Measurements from ENCODE around the gene FRMD4A.
"Not testable (repeated sequence)": the region's sequence is repeated elsewhere in the genome, so short reads cannot be mapped to it uniquely, and the experiment has no call there.

The FRMD4A gene

DNA sequence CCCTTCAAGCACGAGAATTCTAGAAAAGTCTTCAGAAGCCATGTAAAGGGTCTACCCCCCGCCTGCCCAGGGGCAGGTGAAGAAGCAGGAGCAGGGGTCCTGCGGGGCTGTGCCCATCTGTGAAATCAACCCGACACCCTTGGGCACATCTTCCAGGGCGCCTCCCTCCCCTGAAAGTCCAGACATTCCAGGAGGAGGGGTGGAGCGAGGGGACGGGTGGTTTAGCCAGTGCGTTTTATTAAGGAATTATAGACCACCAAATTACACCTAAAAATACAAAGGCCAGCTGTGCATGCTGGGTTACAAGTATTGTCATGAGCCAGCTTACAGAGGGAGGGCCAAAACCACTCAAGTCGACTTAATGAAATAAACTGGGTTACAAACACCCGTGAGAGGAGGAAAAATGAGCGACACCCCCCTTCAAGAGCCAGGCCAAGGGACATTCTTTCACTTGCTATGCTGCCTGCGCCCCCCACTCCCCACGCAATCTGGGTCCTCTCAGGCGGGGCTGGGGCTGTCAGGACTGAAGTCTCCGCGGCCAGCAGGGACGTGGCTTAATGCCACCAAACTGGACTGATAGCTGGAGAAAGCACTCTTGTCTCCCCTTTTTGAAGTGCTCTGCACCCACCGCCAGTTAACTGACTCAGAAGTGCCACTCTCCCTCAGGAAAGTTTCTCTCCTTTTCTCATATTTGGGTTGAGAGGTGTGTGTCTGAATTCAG, 360.3 kb downstream of the FRMD4A start:
- DNase-seq: no peak

DNA sequence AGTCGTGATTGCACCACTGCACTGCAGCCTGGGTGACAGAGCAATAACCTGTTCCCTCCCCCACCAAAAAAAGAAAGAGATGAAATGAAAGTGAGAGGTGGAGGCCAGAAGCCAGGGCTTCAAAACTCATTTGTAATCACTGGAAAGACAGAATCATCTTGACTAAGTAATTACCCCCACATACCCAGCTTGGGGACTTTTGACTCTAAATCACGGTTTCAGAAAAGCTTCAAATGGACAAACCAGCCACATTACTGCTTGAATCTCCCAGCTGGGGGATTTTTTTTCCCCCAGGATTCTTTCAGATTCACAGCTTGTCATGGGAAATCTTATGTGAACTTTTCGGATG, 361.0 kb downstream of the FRMD4A start:
- no peak for DNase-seq

DNA sequence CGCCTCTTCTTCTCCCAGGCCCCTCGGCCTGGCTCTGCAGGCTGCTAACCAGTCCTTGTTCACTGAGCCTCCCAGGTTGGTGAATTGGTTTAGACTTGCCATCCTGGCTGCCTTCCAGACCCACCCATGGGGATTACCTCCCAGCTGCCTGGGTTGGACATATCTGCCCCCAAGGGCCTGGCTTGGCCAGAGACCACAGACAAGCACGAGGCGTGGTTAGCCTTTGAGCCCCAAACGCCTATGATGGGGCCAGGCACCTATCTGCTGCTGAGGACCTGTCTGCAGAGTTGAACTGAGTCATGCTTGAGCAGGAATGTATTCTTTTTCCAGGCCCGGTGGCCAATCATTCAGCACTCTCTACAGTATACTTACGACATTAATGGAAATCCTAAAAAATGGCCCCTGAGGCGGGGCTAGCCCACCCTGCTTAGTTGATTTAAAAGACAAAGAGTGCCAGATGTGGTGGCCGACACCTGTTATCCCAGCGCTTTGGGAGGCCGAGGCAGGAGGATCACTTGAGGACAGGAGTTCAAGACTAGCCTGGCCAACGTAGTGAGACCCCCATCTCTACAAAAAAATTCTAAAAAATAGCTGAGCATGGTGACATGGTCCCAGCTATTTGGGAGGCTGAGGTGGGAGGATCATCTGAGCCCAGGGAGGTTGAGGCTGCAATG, 361.5 kb downstream of the FRMD4A start:
- DNase-seq: no peak

DNA sequence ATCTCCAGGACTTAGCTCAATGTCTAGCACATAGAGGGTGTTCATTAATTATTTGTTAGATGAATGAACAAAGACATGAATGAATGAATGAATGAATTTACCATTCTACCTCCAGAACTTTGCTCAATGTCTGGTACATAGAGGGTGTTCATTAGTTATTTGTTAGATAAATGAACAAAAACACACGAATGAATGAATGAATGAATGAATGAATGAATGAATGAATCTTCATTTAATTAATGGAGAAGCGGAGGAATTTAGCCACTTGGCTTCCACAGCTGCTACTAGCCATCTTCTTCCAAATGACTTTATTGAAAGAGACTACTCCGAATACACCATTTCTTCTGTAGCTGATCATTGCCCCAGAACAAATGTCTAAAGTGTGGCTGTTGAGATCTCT, 368.9 kb downstream of the FRMD4A start:
- DNase-seq: no peak

DNA sequence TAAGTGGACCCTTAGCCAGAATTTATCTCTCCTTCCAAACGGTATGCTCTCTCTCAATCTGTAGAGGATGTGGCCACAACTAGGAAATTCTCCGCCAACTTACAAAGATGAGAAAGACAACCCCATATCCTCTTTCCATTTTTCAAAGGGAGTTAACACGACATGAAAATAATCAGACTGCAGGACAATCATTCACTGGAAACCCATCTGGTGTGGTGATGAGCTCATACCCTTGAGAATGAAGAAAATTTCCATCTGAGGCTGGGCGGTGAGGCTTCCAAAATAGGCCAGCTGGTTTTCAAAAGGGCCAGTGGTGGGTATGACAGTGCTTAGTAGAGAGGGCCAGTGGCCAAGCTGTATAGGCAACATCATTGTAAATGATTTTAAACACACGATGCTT, 369.6 kb downstream of the FRMD4A start:
- peak; percentile 91 for DNase-seq

DNA sequence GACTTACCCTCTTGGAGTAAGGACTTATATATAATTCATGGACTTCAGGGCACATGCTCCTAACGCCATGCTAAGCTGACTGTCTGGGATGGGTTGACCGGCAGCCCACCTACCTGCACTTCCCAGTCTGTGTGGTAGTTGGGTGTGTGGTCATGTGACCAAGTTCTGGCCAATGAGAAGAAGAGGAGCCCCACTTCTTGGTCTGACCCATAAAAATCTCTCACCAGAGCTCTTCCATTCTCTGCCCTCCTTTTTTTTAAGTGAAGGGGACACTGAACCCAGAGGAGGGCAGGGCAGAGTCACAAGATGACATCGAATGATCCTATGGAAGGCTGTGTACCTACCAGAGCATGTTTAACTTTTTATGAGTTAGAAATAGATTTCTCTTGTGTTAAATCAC, 370.1 kb downstream of the FRMD4A start:
- no peak for DNase-seq

DNA sequence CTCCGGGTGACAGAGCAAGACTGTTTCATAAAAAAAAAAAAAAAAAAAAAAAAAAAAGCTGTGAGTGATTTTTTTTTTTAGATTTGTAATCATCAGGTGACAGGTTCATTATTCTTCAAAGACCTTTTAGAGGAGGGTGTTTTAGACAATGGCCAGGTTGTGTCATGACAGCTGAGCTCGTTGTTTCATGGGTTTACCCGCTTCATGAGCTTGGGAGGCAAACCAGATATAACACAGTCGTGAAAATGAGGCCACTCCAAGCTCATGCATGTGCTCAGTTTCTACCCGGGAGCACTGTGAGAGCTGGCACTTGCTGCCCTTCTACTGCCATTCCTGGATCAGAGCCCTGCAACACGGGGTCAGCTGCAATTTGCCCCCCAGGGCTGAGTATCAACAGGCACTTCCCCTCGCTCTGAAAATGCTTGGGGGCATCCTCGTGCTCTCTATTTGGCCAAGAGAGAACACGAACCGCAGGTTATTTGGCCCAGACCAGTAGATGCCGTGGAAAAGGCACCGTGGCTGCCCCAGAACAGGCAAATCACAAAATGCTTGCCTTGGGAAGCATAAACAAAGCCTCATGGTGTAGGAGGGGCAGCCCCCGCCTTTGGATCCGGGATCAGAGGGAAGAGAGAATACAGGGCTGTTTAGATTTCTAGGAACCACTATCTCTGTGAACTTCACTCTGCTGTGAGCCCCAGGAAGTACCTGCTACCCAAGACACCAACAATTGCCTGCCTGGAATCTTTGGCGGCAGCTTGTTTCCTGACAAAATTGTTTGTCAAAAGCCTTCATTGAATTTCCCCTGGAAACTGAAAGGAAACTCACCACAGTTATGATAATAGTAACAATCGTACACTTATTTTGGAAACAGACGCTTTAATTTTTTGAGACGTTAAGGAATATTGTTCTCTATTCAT, 371.0 kb downstream of the FRMD4A start:
- DNase-seq: no peak

DNA sequence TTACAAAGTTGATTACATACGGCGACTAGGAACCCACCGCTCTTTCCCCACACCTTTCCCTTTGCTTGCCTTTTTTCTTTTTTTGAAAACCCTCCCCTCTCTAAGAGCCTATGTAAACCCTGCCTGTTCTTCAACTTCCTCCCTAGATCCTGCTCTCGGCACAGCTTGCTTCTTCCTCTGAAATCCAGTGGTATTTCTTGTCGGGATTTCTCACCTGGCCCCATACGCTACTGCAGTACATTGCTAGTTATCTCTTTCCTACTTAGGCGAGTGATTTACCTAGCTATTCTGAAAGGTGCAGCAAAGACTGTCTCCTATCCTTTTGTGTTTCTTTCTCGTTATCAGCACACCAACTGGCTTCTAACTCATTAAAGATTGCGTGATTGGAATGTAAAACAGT, 372.9 kb downstream of the FRMD4A start:
- no peak for DNase-seq

DNA sequence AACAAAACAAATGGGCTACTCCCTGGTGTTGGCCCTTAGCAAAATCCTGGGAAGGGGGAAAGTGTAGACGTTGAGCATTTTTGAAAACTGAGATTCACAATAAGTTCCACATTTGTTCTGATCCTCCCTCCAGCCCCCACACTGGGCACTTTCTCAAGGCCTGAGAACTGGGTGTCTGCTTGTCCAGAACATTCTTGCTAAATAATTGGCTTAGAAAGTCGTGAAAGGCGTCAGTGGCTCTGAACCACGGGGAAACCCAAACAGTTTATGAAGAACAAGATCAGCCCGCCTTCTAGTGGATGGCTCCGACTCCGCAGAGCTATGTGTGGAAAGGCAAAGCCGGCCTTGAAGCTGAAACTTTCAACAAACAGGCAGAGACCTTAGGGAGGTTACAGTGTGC, 373.9 kb downstream of the FRMD4A start:
- DNase-seq: no peak

DNA sequence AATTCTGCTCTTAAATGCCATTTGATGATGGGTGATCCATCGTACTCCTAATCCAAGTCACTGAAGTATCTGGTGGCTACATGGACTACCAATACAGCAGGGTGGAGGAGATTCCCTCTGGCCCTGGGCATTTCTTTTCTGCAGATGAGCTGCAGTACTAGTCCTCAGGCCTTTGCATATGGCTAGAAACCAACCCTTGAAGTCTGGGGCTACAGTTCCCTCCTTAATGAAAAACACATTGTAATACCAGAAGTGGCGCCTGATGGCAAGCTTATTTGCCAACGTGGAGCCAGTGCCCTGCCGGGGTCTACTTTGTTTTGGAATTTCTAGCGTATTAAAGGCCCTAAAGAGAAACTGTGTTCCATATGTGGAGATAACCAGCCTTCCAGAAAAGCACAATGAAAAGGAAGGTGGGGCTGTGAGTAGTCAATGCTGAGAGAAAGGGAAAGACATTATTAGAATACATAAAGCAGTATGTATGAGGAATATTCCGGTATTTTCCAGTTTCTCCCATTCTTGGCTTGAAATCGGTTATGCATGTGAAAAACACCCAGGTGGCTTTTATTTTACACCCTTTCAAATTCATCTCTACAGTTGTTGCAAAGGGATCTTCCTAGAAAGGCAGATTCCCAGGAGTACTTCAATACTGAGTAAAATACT, 375.2 kb downstream of the FRMD4A start:
- no peak for DNase-seq

DNA sequence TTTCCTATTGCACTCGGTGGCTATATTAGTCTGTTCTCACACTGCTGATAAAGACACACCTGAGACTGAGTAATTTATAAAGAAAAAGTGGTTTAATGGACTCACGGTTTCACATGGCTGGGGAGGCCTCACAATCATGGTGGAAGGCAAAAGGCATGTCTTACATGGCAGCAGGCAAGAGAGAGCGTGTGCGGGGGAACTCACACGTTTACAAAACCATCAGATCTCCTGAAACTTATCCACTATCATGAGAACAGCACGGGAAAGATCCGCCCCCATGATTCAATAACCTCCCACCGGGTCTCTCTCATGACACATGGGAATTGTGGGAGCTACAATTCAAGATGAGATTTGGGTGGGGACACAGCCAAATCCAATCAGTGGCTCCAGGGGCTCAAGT, 376.5 kb downstream of the FRMD4A start:
- DNase-seq: not testable (repeated sequence)

DNA sequence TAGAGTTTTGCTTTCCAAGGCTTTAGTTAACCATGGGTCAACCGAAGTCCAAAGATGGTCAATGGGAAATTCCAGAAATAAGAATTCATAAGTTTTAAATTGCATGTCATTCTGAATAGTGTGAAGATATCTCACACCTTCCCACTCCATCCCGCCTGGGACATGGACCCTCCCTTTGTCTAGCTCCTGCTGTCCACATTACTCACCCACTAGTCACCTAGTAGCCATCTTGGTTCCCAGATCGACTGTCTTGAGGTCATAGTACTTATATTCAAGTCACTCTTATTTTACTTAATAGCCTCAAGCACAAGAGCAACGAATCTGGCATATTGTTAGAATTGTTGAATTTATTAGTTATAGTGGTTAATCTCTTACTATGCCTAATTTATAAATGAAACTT, 377.4 kb downstream of the FRMD4A start:
- DNase-seq: no peak

DNA sequence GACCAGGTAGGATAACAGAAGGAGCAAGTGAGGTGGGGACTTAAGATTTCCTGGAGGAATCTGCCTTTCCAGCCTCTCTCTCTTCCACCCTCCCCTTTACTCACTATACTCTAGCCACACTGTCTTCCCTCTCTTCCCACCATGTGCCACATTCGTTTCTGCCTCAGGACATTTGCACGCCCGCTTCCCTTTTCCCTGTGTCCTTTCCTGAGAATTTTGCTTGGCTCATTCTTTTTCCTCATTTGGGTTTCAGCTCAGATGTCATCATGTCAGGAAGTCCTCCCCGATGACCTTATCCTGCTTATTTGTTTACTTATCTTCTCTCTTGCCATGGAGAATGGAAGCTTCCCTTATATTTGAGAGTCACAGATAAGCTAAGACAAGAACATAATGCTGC, 380.2 kb downstream of the FRMD4A start:
- DNase-seq: no peak

DNA sequence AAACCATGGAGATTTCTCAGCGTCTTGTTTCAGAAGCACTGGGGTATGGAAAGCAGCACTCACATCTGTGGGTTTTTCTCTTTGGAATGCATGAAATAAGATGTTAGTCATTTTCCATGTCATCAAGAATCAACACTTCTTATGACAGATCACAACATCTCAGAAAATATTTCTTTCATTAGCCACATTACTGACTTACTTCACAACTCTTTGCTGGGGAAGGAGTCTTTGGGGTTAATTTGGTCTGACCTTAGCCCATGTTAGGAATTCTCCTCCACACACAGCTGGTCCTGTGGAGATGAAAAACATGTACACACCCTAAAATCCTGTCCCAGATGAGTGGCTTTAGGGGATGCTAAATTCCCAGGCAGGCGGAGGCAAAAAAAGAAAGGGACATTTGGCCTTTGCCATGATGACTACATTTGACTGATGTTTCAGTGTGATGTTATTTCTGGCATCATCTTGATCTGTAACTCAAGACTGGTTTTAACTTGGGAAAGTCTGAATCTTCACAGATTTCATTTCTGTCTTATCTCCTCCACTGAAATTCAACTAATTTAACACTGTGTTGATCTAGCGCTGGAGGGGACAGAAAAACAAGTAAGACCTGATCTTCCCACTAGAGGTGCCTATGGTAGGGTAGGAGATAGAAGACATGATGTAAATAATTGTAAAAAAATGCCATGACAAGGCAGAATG, 380.7 kb downstream of the FRMD4A start:
- peak; percentile 95 for DNase-seq

DNA sequence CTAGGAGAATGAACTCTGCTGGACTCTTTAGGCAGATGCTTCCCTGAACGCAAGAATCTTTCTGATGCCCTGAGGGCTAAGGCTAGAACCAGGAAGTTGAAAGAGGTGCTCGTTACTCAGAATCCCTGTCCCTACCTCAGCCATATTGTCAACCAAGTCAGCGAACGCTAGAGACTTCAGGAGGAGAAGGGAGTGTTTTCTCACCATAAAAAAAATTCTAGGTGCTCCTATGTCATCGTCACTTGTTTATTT, 384.6 kb downstream of the FRMD4A start:
- DNase-seq: no peak

DNA sequence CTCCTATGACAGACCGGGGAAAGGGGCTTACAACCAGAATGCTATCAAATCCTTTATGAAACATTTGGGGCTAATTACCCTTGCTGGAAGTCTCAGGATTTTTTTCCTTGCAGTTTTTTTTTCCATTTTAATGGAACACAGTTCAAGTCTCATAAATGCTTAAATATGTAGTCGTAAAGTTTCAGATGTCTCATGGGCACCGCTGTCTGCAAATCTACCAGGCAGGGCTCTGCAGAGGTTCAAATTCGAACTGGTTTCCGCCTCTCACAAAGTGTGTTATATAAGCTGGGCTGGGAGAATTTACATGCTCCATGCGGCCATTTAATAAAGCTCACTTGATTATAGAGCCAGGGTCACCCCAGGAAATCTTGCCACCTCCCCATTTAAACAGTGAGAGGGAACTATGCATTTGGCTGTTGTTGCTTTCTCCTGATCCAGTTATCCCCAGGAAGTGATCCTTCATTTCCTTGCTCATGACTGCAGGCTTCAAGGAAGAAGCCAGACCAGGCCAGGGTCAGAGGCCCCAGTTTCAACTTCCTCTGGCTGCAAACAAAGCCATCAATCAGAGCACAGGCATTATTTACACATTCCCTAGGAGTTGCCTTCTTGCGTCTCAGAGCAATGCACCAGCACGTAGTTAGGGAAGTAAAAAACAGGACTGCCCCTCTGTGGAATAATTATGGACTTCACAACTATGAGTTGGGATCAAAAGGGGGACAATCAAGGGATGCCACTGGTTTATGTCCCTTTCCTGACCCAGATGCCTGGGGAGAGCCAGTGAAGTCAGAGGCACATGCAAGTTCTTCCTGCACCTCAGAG, 385.1 kb downstream of the FRMD4A start:
- no peak for DNase-seq

DNA sequence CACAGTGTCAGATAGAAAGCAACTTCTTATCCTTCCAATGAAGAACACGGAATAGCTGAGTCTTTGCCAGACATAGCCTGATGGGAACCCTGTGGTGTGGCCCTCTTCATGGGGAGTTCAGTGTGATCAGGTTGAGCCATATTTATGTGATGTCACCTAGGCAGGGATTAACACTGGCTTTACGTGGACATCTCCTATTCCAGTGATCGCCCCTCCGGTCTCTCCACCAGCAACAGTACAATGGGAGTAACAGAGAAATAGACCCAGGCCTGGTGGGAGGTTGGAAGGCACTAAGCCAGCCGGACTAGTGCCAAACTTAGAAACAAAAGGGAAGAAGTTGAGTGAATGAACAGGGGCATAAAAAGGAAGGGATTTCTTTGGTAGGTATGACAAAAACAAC, 385.9 kb downstream of the FRMD4A start:
- DNase-seq: no peak

DNA sequence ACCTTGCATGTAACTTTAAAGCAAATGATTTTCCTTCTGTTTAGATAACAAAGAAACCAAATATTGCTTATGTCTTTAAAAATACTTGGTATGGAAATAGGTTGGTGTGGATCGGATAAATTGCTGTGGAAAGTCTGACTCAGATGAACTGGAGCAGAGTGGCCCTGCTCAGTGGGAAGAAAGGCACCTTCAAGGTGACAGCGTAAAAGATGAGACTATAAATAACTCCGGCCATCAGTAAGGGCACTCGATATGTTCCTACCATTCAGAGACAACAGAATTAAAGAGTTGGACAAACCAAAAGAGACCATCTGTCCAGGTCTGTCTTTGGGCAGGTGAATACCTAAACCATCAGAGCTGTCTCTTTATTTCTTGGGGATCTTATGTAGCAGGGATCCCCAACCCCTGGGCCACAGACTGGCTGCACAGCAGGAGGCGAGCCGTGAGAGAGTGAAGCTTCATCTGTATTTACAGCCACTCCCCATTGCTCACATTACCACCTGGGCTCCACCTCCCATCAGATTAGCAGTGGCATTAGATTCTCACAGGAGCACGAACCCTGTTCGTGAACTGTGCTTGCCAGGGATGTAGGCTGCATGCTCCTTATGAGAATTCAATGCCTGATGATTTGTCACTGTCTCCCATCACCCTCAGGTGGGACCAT, 386.9 kb downstream of the FRMD4A start:
- no peak for DNase-seq

DNA sequence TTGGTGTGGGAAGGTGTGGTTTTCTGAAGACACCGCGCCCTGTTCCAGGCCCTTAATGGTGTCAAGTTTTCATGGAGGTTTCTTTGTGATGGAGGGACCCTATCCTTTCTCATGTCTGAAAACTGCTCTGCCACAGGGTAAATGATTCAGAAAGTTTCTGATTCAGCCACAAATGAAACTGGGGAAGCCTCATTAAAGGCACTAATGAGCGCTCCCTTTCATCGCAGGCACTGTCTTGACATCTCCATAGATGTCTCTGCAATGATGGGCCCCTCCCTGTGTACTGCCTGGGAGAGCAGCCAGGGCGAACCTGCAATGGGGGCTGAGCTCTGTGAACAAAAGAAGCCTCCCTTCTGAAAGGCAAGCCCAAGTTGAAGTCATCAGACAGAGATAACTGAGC, 388.7 kb downstream of the FRMD4A start:
- DNase-seq: no peak

DNA sequence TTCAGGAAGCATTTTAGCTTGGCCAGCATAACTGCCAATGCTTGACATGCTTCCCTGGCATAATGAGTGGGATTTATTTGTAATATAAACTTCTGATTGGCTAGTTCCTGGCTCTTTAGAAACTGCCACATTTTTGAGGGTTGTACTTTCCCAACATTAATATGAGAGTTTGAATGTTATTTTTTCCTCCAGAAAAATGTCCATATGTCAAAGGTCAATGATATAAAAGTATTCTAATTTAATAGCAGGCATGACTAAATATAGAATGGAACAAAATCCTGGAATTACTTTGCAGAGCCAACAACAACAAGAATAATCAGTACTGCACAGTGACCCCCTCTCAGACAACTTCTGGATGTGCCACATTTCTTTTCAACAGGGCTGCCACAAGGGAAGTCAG, 391.3 kb downstream of the FRMD4A start:
- no peak for DNase-seq

DNA sequence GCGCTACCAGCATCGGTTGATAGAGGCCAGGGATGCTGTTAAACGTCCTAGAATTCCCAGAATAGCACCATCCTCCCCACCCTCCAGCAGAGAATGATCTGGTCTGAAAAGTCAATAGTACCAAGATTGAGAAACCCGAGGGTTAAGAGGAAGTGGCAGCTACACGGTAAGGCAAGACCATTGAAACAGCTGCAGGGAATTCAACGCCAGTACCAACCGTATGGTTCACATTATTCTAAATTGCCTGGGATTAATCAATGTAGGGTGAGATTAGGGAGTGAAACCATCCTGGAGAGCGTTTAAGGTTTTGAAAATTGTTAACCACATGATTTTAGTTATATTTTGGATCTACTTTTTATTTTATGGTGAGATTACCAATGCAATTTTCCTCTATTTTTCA, 391.8 kb downstream of the FRMD4A start:
- DNase-seq: no peak

DNA sequence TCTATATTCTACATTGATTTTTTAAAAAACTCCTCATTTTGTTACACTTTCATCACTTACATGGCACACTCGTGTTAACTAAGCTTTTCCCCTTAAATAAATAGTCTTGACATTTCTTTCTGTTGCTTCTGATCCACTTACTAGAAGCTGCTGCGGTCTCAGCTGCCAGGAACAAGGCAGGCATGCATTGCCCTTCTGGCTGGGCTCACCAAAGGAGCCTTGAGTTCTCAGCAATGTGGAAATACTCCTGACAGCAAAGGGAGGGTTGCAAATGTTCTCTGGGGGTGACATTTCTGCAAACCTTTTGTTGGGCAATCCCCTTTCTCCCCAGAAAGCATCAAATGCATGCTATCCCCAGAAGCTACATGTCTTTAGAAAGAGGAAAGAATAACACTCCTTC, 393.9 kb downstream of the FRMD4A start:
- DNase-seq: no peak
